T-helper 1 cell (primary cell): ENCODE measurements around the gene EXOC4.
"Not testable (repeated sequence)": the region's sequence is repeated elsewhere in the genome, so short reads cannot be mapped to it uniquely, and the experiment has no call there.

Source experiments
- DNase-seq, 5 donors: peaks; one replicate each; pipeline ENCODE4 v3.0.0-alpha.2; 2012 to 2020

Gene EXOC4

DNA sequence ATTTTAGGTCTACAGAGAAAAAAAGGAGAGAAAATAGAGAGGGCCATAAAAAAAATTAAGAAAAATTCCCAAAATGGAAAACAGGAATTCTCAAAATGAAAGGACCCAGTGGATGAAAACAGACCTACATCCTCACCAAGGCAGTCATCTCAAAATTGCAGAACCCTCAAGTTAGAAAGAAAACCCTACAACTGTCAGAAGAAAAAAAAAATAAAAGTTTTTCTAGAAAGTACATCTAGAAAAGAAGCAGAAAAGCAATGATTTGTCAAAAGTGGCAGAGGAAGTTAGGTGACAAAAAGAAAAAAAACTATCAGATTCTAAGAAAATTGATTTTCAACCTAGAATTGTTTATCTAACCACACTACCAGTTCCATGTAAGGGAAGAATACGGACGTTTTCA lies 706.6 kb downstream of the EXOC4 start:
- no peak for DNase-seq

- no peak for DNase-seq
These were observed 708.8 kb downstream of the EXOC4 start for GRCh38 chr7:133961724-133962123.

DNA sequence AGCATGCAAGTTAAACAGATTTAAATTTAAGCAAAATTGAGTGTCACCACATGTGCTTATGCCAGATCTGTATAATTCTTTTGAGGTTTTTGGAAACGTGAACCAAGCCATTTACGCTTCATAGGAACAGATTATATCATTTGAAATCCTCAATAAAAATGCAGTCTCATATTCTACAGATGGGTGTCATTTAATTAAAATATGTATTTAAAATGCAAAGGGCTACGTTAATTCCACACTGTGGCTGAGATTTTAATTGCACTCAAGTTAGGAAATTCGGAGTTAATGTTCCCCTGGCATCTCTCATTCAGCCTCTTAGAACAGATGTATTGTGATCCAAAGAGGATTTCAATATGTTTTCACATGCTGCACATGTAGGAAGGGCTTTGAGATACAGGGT lies 709.8 kb downstream of the EXOC4 start:
- no peak for DNase-seq

GRCh38 chr7:133963629-133964028 lies 710.8 kb downstream of the EXOC4 start:
- no peak for DNase-seq

- no peak for DNase-seq
These were observed 718.7 kb downstream of the EXOC4 start for GRCh38 chr7:133971625-133972024.

DNA sequence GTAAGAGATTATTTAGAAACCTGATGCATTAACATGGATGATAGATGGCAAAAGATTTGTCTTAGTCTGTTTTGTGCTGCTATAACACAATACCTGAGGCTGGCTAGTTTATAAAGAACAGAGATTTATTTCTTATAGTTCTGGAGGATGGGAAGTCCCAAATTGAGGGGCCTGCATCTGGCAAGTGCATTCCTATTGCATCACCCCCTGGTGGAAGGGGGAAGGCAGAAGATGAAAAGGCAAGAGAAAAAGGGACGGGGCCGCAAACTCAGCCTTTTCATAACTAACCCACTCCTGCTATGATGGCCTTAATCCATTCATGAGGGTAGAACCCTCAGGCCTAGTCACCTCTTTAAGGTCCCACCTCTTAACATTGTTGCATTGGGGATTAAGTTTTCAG lies 720.8 kb downstream of the EXOC4 start:
- no peak for DNase-seq

- DNase-seq: no peak
These were observed 722.3 kb downstream of the EXOC4 start for GRCh38 chr7:133975130-133975529.

- no peak for DNase-seq
These were observed 723.3 kb downstream of the EXOC4 start for GRCh38 chr7:133976140-133976539.

- DNase-seq: no peak
These were observed 724.8 kb downstream of the EXOC4 start for GRCh38 chr7:133977409-133978274.

GRCh38 chr7:133978502-133979295 lies 725.8 kb downstream of the EXOC4 start:
- DNase-seq: no peak

DNA sequence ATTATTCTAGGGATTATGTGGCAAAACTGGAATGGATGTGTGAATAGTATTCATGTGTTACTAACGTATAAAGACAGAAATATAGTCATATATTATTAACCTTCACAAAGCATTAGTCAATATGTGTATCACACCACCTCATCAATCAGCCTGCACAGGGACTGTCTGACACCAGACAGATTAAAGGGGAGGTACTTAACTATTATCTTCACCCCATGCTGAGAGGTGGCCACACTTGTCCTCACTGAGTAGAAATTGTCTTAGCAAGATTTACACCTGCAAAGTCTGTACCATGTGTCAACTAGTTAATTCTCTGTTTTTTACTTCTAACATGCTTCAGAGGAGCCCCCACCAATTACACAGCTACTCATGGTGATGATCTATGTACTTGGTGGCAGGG lies 727.9 kb downstream of the EXOC4 start:
- no peak for DNase-seq

GRCh38 chr7:133983685-133984419 lies 731.0 kb downstream of the EXOC4 start:
- DNase-seq: no peak

GRCh38 chr7:133985300-133985699 lies 732.4 kb downstream of the EXOC4 start:
- DNase-seq: no peak

- no peak for DNase-seq
These were observed 734.7 kb downstream of the EXOC4 start for GRCh38 chr7:133987582-133987981.

DNA sequence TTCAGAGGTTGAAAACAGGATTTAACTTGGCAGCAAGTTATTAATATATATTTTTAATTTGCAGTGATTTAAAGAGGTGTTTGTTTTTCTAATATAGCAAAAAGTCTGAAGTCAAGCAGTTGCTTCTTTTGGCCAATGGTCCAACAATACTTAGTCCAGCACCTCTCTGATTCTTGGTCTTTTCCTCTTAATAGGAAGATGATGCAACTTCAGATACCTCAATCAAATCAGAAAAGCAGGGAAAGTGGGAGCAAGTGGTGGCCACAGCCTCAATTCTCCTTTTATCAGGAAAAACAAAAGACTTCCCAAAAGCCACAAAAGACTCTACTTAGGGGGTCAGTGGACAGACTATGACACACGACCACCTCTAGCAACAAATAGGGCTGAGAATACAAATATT lies 740.7 kb downstream of the EXOC4 start:
- no peak for DNase-seq

DNA sequence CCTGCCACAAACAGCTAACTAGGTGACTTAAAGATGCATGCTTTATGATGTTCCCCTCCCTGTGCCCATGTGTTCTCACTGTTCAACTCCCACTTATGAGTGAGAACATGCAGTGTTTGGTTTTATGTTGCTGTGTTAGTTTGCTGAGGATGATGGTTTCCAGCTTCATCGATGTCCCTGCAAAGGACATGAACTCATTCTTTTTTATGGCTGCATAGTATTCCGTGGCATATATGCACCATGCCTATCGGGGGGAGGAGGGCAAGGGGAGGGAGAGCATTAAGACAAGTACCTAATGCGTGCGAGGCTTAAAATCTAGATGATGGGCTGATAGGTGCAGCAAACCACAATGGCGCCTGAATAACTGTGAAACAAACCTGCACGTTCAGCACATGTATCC lies 741.2 kb downstream of the EXOC4 start:
- DNase-seq: not testable (repeated sequence)

- no peak for DNase-seq
These were observed 744.6 kb downstream of the EXOC4 start for GRCh38 chr7:133997463-133997862.

GRCh38 chr7:133999178-133999577 lies 746.3 kb downstream of the EXOC4 start:
- no peak for DNase-seq

- DNase-seq: no peak
These were observed 752.1 kb downstream of the EXOC4 start for GRCh38 chr7:134004829-134005505.

DNA sequence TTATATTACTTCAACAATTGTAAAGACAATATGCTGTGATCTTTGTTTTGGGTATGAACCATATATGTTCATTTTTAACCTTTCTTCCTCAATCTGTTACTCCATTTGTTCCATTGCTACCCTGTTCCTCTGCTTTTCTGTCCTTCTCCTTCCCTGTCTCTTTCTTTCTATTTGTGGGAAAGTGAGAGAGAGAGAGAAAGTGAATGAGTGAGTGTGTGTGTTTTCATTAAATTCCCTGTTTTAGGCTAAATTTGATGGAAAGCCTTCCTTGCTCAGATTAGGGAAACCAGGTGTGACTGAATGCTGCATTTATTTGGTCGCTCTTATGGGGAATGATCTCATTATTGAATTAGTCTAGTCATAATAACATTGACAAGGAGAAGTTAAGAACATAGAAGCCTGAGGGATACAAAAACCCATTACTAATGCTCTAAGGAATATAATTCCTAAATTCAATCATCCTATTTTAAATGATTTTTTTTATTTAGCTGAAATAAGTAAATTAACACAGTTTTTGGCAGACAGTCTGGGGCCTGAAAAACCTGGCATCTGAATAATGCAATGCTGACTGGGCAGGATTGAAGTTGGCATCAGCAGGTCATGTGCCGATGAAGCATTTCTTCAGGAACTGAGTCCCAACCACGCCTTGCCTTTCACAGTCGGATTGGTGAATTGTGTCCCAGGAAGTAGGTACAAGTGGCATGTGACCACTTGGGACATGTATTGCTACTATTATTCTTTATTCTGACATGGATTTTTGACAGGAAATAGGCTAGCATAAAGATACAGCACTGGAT lies 756.6 kb downstream of the EXOC4 start:
- no peak for DNase-seq

- DNase-seq: no peak
These were observed 760.4 kb downstream of the EXOC4 start for GRCh38 chr7:134013249-134013648.

DNA sequence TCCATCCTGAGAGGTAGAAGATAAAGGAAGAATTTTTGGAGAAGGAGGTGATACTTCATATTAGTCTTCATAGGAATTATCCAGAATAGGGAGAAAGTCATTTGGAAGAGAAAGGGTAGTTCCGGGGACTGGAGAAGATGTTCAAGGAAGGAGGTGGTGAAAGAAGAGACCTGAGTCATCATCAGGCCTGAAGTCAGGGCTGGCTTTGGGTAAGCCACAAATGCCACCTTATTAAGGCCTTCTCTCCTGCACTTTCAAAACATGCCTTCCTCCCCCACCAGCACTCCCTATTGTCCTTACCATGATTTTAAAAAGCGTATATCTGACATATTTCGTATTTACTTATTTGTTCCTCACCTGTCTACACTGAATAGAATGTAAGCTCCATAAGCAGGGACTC lies 762.1 kb downstream of the EXOC4 start:
- DNase-seq: no peak
